Sigmoid colon (tissue), 4 donors: ENCODE results near the gene INAVA.

Experiments used
- CTCF ChIP-seq, 4 experiments: fragments of 450-650 bp in 3 of 4; fragments of 200-600 bp in 1 of 4; IDR thresholded peaks; one replicate each; pipeline ENCODE4 v1.5.1; 2016 to 2019; ENCODE audit warnings: antibody characterized with exemption in 4 of 4, mild to moderate bottlenecking in 3 of 4, moderate library complexity in 2 of 4
- EP300 ChIP-seq, 4 donors: sonication (generic); formaldehyde crosslinking; IDR thresholded peaks; one replicate each; pipeline ENCODE4 v1.6.1; 2017; ENCODE audit warnings: antibody characterized with exemption in 4 of 4

- TF ChIP-seq EP300 (IDR thresholded peaks at IDR 0.05) (no peak), CTCF (IDR thresholded peaks at IDR 0.05) (no peak)
These were observed 24.8 kb upstream of the INAVA start for GRCh38 chr1:200869753-200870391.
